ENCODE data around the gene SIT1.

- TF ChIP-seq CTCF (IDR thresholded peaks at IDR 0.05) (no peak), POLR2AphosphoS5 (IDR thresholded peaks at IDR 0.05; ENCODE audit: insufficient read depth in 1 of 2, low read depth in 1 of 2) (no peak)
Observed at GRCh38 chr9:35619800-35620158, 31.0 kb downstream of the SIT1 start.
